ENCODE measurements around the gene RRP8.
A peak's percentile ranks its signal among the peaks of the same experiment; 100 is the strongest.

Gene RRP8

GRCh38 chr11:6603287-6604080, at the start of gene RRP8, which contains the start of gene ILK:
Gene RRP8, minus strand, starts transcription at chr11:6603616. Its CDS starts 114 bp downstream, at chr11:6603502.
Gene ILK, plus strand, starts transcription at chr11:6603774. Its CDS starts 498 bp downstream, at chr11:6604272.
- DNase-seq = peak; percentile 86

- no peak for DNase-seq
These were observed 49.7 kb upstream of the RRP8 start for GRCh38 chr11:6653097-6653496.

GRCh38 chr11:6652182-6652581, 48.8 kb upstream of the RRP8 start:
- DNase-seq = no peak

GRCh38 chr11:6650980-6651379, 47.6 kb upstream of the RRP8 start:
- DNase-seq = no peak

GRCh38 chr11:6650104-6650503, 46.7 kb upstream of the RRP8 start:
- no peak for DNase-seq

DNA sequence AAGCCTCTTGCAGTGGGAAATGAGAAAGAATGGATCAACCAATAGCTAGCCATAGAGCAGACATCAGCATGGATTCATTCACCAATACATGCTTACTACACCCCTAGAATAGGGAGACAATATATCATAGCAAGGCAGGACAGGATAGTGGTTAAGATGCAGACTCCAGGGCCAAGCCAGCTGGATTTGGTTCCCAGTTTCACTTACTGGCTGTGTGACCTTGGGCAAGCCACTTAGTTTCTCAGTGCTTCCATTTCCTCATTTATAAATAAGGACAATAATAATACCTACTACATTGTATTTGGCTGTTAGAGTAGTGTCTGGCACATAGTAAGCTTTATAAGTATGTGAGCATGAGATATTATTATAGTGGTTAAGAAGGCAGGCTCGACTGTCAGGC, 45.1 kb upstream of the RRP8 start:
- no peak for DNase-seq

- DNase-seq = no peak
These were observed 44.4 kb upstream of the RRP8 start for GRCh38 chr11:6647836-6648235.

DNA sequence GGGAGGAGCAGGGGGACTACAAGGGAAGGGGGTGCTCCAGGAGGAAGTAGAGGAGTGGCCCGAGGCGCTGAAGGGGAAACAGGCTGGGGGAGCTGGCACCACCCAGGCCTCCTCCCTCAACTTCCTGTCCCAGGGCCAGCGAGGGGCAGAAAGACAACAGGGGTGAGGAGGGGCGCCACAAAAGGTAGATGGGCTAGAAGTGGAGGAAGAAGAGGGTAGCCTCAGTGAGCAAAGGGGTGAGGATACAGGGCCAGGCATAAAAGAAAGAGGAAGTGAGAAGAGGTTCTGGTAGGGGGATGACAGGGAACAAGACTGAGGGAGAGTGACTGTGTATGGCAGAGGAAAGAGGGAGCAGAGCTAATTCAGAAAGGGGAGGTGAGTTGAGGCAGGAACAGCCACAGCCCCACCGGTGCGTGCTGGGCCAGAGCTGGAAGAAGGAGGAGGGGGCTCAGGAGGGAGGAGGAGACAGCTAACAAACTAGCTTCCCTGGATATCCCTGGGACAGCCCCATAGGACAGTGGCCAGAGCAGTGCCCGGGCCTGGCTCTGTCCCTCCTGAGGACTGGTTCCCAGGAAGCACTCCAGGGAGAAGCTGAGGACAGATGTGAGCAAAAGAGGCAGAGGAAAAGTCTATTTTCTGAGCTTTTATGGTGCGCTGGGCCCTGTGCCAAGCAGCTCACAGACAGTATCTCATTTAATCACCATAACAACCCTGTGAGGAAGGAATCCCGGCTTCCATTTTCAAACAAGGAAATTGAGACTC, 43.7 kb upstream of the RRP8 start:
- DNase-seq = peak; percentile 75

DNA sequence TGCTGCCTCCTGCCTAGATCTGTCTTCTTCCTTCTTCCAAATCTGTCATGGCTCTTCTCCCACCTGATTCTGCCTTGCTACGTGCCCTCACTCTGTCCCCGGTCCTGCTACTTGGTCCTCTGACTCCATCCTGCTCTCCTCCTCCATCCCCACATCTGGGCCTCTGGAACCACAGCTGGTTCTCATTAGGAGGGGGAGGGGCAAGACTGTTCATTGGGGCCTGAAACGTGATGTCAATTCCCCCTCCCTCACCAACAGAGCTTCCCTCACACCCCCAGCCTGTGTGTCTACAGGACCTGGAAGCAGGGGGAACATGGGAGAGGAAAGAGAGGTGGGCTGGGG, 43.1 kb upstream of the RRP8 start:
- peak; percentile 88 for DNase-seq

- peak; percentile 61 for DNase-seq
These were observed 42.7 kb upstream of the RRP8 start for GRCh38 chr11:6646071-6646470.

DNA sequence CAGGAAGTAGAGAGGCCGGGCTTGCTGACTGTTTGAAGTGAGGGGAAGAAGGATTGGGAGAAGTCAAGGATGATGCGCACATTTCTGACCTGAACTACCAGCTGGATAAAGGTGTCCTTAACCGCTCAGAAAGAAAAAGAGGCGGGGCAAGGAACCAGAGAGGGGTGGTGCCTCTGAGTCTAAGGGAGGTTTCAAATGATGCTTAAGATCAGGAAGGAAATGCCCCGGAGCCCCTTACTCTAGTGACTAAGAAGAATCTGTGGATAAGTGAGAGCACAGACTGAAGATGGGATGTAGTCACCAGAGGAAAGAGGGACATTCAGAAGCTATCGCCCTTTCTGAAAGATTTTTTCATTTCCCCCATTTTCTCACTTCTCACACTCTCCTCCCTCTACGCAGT, 39.5 kb upstream of the RRP8 start:
- DNase-seq = no peak

- DNase-seq = no peak
These were observed 37.7 kb upstream of the RRP8 start for GRCh38 chr11:6640985-6641701.

GRCh38 chr11:6640036-6640984, 36.9 kb upstream of the RRP8 start:
- DNase-seq = no peak

GRCh38 chr11:6638429-6638828, 35.0 kb upstream of the RRP8 start:
- no peak for DNase-seq

GRCh38 chr11:6637871-6638270, 34.5 kb upstream of the RRP8 start:
- DNase-seq = no peak

GRCh38 chr11:6636480-6636879, 33.1 kb upstream of the RRP8 start:
- DNase-seq = no peak

GRCh38 chr11:6635082-6635932, 31.9 kb upstream of the RRP8 start:
- peak; percentile 42 for DNase-seq

DNA sequence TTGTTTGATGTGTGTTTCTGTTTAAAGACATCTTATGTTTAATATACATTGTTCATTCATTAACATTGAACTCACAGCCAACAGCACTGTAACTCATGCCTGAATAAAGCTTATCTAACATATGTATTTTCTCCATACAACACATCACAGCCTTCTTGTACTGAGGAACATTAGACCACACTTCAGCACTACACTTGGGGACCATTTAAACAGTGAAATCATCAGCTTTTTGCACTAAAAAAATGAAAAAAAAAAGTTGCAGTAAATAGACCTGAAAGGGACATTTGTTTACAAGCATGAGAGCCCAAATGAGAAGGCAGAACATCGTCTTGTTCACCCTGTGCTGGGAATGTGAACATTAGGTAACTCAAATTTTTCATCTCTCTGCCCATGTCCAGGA, 31.1 kb upstream of the RRP8 start:
- no peak for DNase-seq

- DNase-seq = no peak
These were observed 30.3 kb upstream of the RRP8 start for GRCh38 chr11:6633422-6634408.
